T-helper 1 cell treated with Interleukin-12 subunit alpha and Interleukin-12 subunit beta and Interleukin-4 antibody, amounts not matched to agents 30 μg/mL and 1 μg/mL, for 36 hours (primary cell): ENCODE results near the gene TAF1D.
"Not testable (repeated sequence)": the region's sequence is repeated elsewhere in the genome, so short reads cannot be mapped to it uniquely, and the experiment has no call there.

Experiments used
- H3K27ac Mint-ChIP-seq: one replicate; pipeline ENCODE4 v1.8.0; 2021; ENCODE audit warnings: mild to moderate bottlenecking, mixed read lengths
- H3K27me3 Mint-ChIP-seq: one replicate; pipeline ENCODE4 v1.8.0; 2021; ENCODE audit warnings: low read depth, mixed read lengths
- H3K36me3 Mint-ChIP-seq: one replicate; pipeline ENCODE4 v1.8.0; 2021; ENCODE audit warnings: low read depth, mixed read lengths
- H3K4me1 Mint-ChIP-seq: one replicate; pipeline ENCODE4 v1.8.0; 2021; ENCODE audit warnings: low read depth, mixed read lengths
- H3K4me3 Mint-ChIP-seq: one replicate; pipeline ENCODE4 v1.8.0; 2021; ENCODE audit warnings: mild to moderate bottlenecking, moderate library complexity, mixed read lengths
- H3K9me3 Mint-ChIP-seq: one replicate; pipeline ENCODE4 v1.8.0; 2021; ENCODE audit warnings: mixed read lengths

TAF1D gene

DNA sequence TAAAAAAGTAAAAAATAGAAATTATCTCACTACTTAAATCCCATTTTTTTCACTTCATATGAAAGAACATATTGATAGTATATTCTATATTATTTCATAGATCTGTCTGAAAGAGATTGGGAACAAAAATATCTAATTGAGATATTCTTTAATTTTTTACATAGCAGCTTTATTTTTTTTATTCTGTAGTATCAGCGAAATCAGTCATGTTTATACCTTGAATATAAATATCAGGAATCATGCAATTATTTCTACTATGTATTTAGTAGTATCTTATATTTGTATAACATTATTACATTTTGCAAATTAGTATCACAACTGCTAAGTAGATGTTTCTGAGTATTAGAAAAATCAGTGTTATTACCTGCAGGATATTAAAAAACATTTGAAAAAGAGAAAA lies 20.6 kb upstream of the TAF1D start:
- Mint-ChIP-seq H3K27ac (no peak overlapping the region), H3K4me1 (no peaks in the 10 kb centered on the region), H3K4me3 (no peak overlapping the region), H3K36me3 (peaks cover 44% of the 10 kb centered on the region), H3K27me3 (no peaks in the 10 kb centered on the region), H3K9me3 (peaks cover 10% of the 10 kb centered on the region)

DNA sequence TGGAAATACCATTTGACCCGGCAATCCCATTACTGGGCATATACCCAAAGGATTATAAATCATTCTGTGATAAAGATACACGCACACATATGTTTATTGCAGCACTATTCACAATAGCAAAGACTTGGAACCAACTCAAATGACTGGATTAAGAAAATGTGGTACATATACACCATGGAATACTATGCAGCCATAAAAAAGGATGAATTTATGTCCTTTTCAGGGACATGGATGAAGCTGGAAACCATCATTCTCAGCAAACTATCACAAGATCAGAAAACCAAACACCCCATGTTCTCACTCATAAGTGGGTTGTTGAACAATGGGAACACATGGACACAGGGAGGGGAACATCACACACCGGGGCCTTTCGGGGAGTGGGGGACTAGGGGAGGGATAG lies 17.8 kb upstream of the TAF1D start:
- H3K27me3 Mint-ChIP-seq, H3K9me3 Mint-ChIP-seq, H3K4me1 Mint-ChIP-seq, H3K27ac Mint-ChIP-seq, H3K4me3 Mint-ChIP-seq: not testable (repeated sequence)
- peaks cover 22% of the 10 kb centered on the region for H3K36me3 Mint-ChIP-seq

DNA sequence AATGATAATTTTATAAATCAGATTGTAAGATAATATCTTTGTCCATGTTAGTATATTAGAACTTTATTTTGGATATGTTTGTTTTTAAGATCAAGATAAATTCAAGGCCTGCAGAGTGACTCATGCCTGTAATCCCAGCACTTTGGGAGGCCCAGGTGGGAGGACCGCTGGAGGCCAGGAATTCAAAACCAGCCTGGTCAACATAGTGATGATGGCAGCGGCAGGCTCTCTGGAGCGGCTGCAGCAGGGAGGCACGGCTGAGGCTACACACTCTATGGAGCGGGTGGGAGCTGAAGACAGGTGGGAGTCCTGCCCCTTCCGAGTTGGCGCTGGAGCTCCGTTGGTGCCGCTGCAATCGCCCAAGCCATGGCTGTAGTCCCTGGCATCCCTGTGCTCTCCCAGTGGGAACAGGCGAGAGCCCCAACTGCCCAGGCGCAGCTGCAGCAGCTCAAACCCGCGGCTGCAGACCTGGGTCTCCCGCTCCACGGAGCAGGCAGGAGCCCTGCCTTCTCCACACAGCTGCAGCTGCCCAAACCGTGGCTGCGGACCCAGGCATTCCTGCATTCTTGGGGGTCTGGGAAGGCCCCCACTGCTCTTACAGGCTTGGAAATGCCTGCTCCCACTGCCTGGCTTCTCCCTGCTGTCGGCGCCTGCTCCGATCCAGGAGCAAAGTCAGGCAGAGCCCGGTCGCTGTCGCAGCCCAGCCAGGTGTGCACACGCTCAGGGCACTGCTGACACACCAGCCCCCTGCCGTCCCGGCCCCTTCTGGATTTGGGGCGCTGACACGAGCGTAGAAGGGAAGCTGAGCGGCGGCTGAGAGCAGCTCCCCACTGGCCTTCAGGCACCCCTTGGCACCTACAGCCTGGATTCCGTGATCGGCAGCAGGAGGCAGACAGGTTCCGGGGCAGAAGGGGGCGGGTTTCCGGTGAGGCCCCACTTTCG lies 16.9 kb upstream of the TAF1D start:
- H3K9me3 Mint-ChIP-seq: no peaks in the 10 kb centered on the region
- peaks cover 25% of the 10 kb centered on the region for H3K36me3 Mint-ChIP-seq
- no peaks in the 10 kb centered on the region for H3K4me1 Mint-ChIP-seq
- H3K4me3 Mint-ChIP-seq: no peak overlapping the region
- H3K27me3 Mint-ChIP-seq: no peaks in the 10 kb centered on the region
- H3K27ac Mint-ChIP-seq: no peak overlapping the region

DNA sequence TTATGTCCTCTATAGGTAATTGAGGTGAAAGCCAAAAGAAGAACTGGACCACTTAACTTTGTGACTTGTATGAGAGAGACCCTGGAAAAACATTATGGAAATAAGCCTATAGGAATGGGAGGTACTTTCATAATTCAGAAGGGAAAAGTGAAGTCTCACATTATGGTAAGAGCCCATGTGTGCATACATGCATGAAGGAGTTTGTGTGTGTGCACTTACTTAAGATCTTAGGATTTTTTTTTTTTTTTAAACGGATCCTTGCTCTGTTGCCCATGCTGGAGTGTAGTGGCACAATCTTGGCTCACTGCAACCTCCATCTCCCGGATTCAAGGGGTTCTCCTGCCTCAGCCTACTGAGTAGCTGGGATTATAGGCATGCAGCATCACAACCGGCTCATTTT lies 16.0 kb upstream of the TAF1D start:
- H3K36me3 Mint-ChIP-seq: peaks cover 25% of the 10 kb centered on the region
- no peaks in the 10 kb centered on the region for H3K9me3 Mint-ChIP-seq
- no peaks in the 10 kb centered on the region for H3K27me3 Mint-ChIP-seq
- H3K4me3 Mint-ChIP-seq: no peak overlapping the region
- no peak overlapping the region for H3K27ac Mint-ChIP-seq
- no peaks in the 10 kb centered on the region for H3K4me1 Mint-ChIP-seq

DNA sequence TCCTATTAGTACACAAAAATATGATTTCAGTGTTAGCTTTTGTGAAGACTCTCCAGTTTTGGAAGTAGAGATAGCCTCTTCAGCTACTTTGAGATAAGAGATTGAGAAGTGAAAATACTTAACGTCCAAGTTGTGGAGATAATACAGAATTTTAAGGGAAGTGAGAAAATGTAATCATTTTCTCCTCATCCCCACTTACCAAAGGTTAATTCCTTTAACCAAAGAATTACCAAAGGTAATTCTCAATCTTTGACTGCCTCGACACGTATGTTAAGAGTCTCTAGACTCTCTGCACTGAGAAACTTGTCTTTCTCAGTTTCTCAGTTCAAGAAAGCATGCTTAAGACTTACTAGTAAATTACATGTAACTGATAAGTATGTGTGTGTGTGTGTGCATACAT lies 15.5 kb upstream of the TAF1D start:
- Mint-ChIP-seq H3K4me1 (no peaks in the 10 kb centered on the region), H3K4me3 (no peak overlapping the region), H3K27ac (no peak overlapping the region), H3K27me3 (no peaks in the 10 kb centered on the region), H3K36me3 (peaks cover 25% of the 10 kb centered on the region), H3K9me3 (no peaks in the 10 kb centered on the region)

DNA sequence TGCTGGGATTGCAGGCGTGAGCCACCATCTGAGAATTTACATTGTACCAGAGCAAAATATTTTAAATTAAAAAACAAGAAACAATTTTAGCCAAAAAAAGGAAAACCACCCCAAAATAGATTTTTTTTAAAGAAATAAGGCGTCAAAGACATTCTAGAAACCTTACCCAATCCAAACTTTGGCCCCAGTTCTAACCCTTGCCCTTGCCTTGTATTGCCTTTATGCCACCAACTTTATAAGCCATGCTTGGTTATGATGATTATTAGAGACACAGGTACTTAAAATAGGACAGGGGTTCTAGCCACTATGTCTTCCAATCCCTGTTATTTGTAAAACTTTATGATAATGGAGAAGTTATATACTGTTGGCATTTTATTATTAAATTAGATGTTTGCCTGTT lies 11.9 kb upstream of the TAF1D start:
- Mint-ChIP-seq H3K4me3 (no peak overlapping the region), H3K27ac (no peak overlapping the region), H3K27me3 (no peaks in the 10 kb centered on the region), H3K4me1 (no peaks in the 10 kb centered on the region), H3K36me3 (peaks cover 13% of the 10 kb centered on the region), H3K9me3 (no peaks in the 10 kb centered on the region)

DNA sequence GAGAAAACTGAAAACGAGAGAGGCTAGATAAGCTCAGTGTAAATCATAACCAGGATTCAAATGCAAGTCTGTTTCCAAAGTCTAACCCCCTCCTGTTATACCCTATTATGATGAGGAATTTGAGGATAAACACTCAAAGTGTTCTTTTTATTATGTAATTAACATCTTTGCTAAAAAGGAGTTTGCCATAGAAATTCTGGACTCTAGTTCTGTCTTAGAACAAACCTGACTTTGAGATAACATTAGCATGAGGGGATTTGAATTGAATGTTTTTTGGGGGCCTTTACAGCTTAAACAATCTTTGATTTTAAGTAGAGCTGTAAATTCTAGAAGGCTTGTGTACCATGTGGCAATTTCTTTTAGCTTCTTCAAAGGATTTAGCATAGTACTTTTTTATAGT lies 9.7 kb upstream of the TAF1D start:
- Mint-ChIP-seq H3K27ac (no peak overlapping the region), H3K9me3 (no peaks in the 10 kb centered on the region), H3K36me3 (peaks cover 10% of the 10 kb centered on the region), H3K4me1 (no peaks in the 10 kb centered on the region), H3K27me3 (no peaks in the 10 kb centered on the region), H3K4me3 (no peak overlapping the region)

DNA sequence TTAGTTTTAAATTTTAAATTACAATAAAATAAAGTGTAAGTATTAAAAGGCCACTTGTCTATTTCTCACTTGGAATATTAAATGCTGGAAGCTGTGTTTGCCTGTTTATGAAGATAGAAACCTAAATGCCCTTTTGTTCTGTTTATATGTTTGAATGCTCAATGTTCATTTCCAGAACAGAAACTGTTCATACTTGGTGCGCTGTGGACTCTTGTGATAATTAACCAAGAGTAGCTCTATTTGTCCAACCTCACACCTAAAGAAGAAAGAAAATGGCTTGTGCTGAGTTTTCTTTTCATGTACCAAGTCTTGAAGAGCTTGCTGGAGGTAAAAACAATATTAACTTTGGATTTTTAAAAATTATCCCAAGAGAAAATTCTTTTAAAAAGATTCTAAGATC lies 5.8 kb upstream of the TAF1D start:
- Mint-ChIP-seq H3K36me3 (peaks cover 11% of the 10 kb centered on the region), H3K4me3 (no peak overlapping the region), H3K9me3 (no peaks in the 10 kb centered on the region), H3K27me3 (no peaks in the 10 kb centered on the region), H3K4me1 (peaks cover 8% of the 10 kb centered on the region), H3K27ac (no peak overlapping the region)

DNA sequence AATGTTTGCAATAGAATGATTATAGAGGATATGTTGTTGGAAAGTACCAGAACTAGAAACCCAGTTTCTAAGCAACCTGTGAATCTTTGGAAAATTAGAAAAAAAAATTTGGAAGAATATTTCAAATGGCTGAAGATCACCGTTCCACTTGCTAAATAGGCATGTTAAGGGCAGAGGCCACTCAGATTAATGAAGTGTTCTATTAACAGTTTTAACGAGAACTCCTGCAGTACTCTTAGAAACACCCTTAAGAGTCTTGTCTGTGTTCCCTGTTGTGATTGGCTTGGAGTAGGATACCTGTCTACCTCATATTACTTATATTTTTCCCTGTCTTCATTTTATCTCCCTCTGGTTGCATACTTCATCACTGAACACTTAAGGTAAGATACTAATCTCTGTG lies 4.8 kb upstream of the TAF1D start:
- no peaks in the 10 kb centered on the region for H3K27me3 Mint-ChIP-seq
- no peaks in the 10 kb centered on the region for H3K9me3 Mint-ChIP-seq
- peaks cover 8% of the 10 kb centered on the region for H3K4me1 Mint-ChIP-seq
- no peak overlapping the region for H3K27ac Mint-ChIP-seq
- no peak overlapping the region for H3K4me3 Mint-ChIP-seq
- H3K36me3 Mint-ChIP-seq: peaks cover 18% of the 10 kb centered on the region

DNA sequence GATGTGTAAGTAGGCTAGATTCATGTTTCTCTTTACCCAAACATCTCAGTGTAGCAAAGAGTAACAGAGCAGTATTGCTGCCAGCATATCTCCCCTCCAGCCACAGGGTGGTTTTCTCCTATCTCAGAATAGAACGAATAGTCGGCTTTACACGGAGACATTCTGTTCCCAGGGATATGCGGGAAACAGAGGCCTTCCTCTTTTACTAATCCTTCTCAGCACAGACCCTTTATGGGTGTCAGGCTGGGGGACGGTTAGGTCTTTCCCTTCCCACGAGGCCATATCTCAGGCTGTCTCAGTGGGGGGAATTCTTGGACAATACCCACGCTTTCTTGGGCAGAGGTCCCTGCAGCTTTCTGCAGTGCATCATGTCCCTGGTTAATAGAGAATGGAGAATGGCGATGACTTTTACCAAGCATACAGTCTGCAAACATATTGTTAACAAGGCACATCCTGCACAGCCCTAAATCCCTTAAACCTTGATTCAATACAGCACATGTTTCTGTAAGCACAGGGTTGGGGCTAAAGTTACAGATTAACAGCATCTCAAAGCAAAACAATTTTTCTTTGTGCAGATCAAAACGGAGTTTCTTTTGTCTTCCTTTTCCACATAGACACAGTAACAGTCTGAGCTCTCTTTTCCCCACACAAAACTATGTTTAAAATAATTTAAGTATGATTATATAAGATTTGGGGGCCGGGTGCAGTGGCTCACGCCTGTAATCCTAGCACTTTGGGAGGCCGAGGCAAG lies 3.9 kb upstream of the TAF1D start:
- Mint-ChIP-seq H3K36me3 (peaks cover 26% of the 10 kb centered on the region), H3K4me1 (peaks cover 11% of the 10 kb centered on the region)
- not testable (repeated sequence) for H3K27me3 Mint-ChIP-seq, H3K4me3 Mint-ChIP-seq, H3K27ac Mint-ChIP-seq, H3K9me3 Mint-ChIP-seq

DNA sequence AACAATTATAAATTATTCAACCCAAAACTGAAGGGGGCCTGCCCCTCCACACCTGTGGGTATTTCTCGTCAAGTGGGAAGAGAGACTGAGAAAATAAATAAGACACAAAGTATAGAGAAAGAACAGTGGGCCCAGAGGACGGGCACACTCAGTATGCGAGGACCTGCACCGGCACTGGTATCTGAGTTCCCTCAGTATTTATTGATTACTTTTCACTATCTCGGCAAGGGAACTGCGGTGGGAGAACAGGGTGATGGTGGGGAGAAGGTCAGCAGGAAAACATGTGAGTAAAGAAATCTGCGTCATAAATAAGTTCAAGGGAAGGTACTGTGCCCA lies 3.3 kb upstream of the TAF1D start:
- no peaks in the 10 kb centered on the region for H3K9me3 Mint-ChIP-seq
- no peaks in the 10 kb centered on the region for H3K27me3 Mint-ChIP-seq
- H3K4me3 Mint-ChIP-seq: no peak overlapping the region
- peaks cover 31% of the 10 kb centered on the region for H3K36me3 Mint-ChIP-seq
- H3K4me1 Mint-ChIP-seq: peaks cover 16% of the 10 kb centered on the region
- no peak overlapping the region for H3K27ac Mint-ChIP-seq

DNA sequence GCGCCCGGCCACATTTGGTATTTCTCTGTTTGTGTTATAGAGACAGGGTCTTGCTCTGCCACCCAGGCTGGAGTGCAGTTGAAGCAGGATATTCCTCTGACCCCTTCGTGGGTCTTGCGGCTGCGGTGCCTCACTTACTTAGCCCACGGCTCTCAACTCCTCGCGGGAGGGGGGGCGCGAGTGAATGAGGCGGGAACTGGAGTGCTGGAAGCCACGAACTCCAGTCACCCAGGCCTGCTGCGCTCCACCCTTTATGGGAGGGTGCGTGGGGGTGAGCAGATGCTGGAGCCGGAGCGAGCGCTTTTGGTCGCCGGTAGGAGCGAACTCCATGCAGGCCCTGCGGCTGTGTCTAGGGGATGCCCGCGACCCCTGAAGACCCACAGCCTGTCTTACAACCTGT lies 2.0 kb upstream of the TAF1D start:
- peaks cover 29% of the 10 kb centered on the region for H3K4me1 Mint-ChIP-seq
- peak overlapping the region; percentile 31 for H3K27ac Mint-ChIP-seq

DNA sequence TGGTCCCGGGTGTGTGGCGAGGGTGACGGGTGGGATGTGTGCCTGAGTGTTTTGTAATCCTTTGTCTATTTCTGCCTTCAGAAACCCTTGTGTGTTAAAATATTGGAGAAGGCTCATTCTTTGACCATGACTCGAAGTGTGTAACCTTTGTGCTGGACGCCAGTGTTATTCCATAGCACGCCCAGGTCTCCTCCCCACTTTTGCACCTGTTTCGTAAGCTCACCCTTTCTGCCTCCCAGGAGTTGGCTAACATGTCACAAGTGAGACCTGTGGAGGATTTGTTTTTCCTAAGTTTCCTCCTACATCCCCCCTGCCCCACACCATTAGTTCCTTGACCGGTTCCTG lies 559 bp upstream of the TAF1D start:
- Mint-ChIP-seq H3K36me3 (peaks cover 53% of the 10 kb centered on the region), H3K27me3 (no peaks in the 10 kb centered on the region), H3K4me3 (peak overlapping the region; percentile 100), H3K4me1 (peaks cover 44% of the 10 kb centered on the region), H3K9me3 (no peaks in the 10 kb centered on the region), H3K27ac (peak overlapping the region; percentile 100)

More for the DNA sequence above, 2.0 kb upstream of the TAF1D start:
- Mint-ChIP-seq H3K27me3 (no peaks in the 10 kb centered on the region), H3K9me3 (no peaks in the 10 kb centered on the region), H3K36me3 (peaks cover 44% of the 10 kb centered on the region), H3K4me3 (peak overlapping the region; percentile 60)

DNA sequence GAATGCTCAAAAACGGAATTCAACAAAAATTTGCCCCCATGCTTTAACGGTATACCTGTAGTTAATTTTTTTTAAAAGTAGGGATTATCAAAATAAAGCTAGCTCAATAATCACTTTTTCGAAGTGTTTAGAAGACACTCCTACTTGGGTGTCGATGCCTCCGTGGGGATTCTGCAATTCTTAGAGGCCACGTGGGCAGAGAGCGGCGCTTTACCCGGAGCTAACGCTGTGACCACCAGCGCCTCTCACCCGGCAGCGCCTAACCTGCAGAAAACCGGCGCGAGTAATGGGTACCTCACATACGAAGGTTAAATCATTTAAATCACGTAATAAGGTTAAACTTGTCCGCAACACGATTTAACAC lies 583 bp downstream of the TAF1D start:
- H3K27ac Mint-ChIP-seq: peak overlapping the region; percentile 100
- H3K27me3 Mint-ChIP-seq: no peaks in the 10 kb centered on the region
- peaks cover 59% of the 10 kb centered on the region for H3K36me3 Mint-ChIP-seq
- peak overlapping the region; percentile 100 for H3K4me3 Mint-ChIP-seq
- no peaks in the 10 kb centered on the region for H3K9me3 Mint-ChIP-seq
- peaks cover 52% of the 10 kb centered on the region for H3K4me1 Mint-ChIP-seq

DNA sequence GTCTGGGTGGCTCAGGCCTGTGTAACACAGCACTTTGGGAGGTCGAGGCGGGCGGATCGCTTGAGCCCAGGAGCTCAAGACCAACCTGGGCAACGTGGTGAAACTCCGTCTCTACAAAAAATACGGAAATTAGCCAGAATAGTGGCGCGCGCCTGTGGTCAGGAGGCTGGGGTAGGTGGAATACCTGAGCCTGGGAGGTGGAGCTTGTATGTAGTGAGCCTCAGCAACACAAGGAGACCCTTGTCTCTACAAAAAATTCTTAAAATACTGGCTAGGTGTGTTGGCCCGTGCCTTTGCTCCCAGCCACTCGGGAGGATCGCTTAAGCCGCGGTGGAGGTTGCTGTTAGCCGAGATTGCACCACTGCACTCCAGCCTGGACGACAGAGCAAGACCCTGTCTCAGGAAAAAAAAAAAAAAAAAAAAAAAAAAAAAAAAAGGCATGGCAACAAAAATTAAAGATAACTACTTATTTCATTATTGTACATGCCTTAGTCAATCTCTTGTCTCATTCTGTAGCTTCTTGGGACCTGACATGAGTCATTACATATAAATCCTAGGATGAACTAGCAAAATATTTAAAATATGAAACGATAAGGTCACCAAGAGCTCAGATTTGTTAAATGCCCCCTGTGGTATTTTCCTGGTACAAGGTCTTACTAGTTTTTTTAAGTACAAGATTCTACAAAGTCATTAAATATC lies 1.1 kb downstream of the TAF1D start:
- Mint-ChIP-seq H3K36me3 (peaks cover 62% of the 10 kb centered on the region), H3K4me1 (peaks cover 54% of the 10 kb centered on the region), H3K9me3 (no peaks in the 10 kb centered on the region), H3K4me3 (peak overlapping the region; percentile 100), H3K27me3 (no peaks in the 10 kb centered on the region), H3K27ac (peak overlapping the region; percentile 100)
